Measurements from ENCODE around the gene BEND7. TPM values are rescaled to one million over a fixed set of nuclear protein-coding genes. Genes with fewer than 3 reads are reported as not detected.

BEND7 gene
- total and polyA plus RNA-seq, 2 donors from 2014 or later: 16.7 to 37.9 TPM

GRCh38 chr10:13489035-13489599 lies 39.7 kb downstream of the BEND7 start:
- TF ChIP-seq CTCF (IDR thresholded peaks at IDR 0.05; ENCODE audit: borderline replicate concordance, extremely low read depth, insufficient read depth): no peak
- Histone ChIP-seq H3K9me3 (ENCODE audit: control insufficient read depth in 2 of 3, insufficient read depth in 1 of 3, low read length in 3 of 3) (no peaks in the 10 kb centered on the region), H3K36me3 (ENCODE audit: control insufficient read depth in 2 of 3, insufficient read depth in 3 of 3, low read length in 3 of 3) (peaks cover 0 to 14% (median 6%) of the 10 kb centered on the region in 3 donors), H3K4me1 (ENCODE audit: control insufficient read depth in 2 of 3, insufficient read depth in 2 of 3, low read depth in 1 of 3, low read length in 3 of 3) (peaks cover 0 to 8% (median 0%) of the 10 kb centered on the region in 3 donors), H3K4me3 (ENCODE audit: low read length in 3 of 3) (no peak overlapping the region), H3K27ac (ENCODE audit: low read depth in 2 of 2, low read length in 2 of 2) (no peak overlapping the region), H3K9ac (ENCODE audit: low read length in 3 of 3) (no peak overlapping the region), H3K27me3 (ENCODE audit: control insufficient read depth, insufficient read depth, low read length) (no peaks in the 10 kb centered on the region)
- FAIRE-seq (no peak), DNase-seq (no peak)
- intact Hi-C loops (cut with DNase I): no loop called here

DNA sequence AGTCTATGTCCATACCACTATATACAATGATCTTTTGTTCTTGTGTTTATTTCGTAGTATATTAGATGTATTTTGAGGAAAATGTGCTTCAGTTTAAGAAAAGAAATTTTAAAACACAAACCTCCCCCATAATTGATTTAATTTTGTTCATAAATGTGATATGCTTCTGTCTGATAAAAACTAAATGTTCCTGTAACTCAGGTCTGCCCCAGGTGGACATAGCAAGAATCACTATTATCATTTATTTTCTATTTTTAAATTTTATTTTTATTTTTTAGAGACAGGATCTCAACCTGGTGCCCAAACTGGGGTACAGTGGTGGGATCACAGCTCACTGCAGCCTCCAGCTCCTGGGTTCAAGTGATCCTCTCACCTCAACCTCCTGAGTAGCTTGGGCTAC lies 43.2 kb downstream of the BEND7 start:
- H3K9me3 ChIP-seq (ENCODE audit: control insufficient read depth in 2 of 3, insufficient read depth in 1 of 3, low read length in 3 of 3): no peaks in the 10 kb centered on the region
- no peak for FAIRE-seq
- no peak overlapping the region for H3K9ac ChIP-seq (ENCODE audit: low read length in 3 of 3)
- TF ChIP-seq CTCF (IDR thresholded peaks at IDR 0.05; ENCODE audit: borderline replicate concordance, extremely low read depth, insufficient read depth): no peak
- H3K4me1 ChIP-seq (ENCODE audit: control insufficient read depth in 2 of 3, insufficient read depth in 2 of 3, low read depth in 1 of 3, low read length in 3 of 3): peaks cover 0 to 23% (median 7%) of the 10 kb centered on the region in 3 donors
- intact Hi-C loops (cut with DNase I): no loop called here
- H3K4me3 ChIP-seq (ENCODE audit: low read length in 3 of 3): no peak overlapping the region
- H3K27ac ChIP-seq (ENCODE audit: low read depth in 2 of 2, low read length in 2 of 2): no peak overlapping the region
- peaks cover 0 to 11% (median 9%) of the 10 kb centered on the region in 3 donors for H3K36me3 ChIP-seq (ENCODE audit: control insufficient read depth in 2 of 3, insufficient read depth in 3 of 3, low read length in 3 of 3)
- H3K27me3 ChIP-seq (ENCODE audit: control insufficient read depth, insufficient read depth, low read length): no peaks in the 10 kb centered on the region
- DNase-seq: no peak

DNA sequence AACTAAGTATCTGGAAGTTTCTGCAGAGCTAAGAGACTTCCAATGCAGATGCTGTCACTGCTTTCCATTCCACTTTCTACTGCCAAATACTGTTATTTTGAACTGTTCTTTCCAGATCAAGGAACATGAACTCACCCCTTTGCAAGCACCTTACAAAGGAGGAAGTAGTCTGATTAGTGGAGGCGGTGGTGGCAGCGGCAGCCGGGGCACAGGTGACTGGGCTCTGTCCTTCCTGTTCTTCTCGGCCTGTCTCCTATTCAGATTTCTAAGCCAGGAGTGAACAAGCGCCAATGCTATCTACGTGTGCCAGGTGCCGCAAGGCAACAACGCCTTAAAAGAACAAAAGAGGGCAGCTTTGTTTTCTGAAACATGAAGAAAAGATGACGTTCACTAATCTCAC lies 44.9 kb downstream of the BEND7 start:
- Histone ChIP-seq H3K4me1 (ENCODE audit: control insufficient read depth in 2 of 3, insufficient read depth in 2 of 3, low read depth in 1 of 3, low read length in 3 of 3) (peaks cover 0 to 23% (median 7%) of the 10 kb centered on the region in 3 donors), H3K27ac (ENCODE audit: low read depth in 2 of 2, low read length in 2 of 2) (peak overlapping the region; percentile 71 to 81), H3K9me3 (ENCODE audit: control insufficient read depth in 2 of 3, insufficient read depth in 1 of 3, low read length in 3 of 3) (no peaks in the 10 kb centered on the region), H3K9ac (ENCODE audit: low read length in 3 of 3) (no peak overlapping the region), H3K36me3 (ENCODE audit: control insufficient read depth in 2 of 3, insufficient read depth in 3 of 3, low read length in 3 of 3) (peaks cover 0 to 12% (median 8%) of the 10 kb centered on the region in 3 donors), H3K4me3 (ENCODE audit: low read length in 3 of 3) (no peak overlapping the region), H3K27me3 (ENCODE audit: control insufficient read depth, insufficient read depth, low read length) (no peaks in the 10 kb centered on the region)
- intact Hi-C loops (cut with DNase I): no loop called here
- FAIRE-seq: no peak
- DNase-seq: no peak
- TF ChIP-seq CTCF (IDR thresholded peaks at IDR 0.05; ENCODE audit: borderline replicate concordance, extremely low read depth, insufficient read depth): no peak

- Histone ChIP-seq H3K4me1 (ENCODE audit: control insufficient read depth in 2 of 3, insufficient read depth in 2 of 3, low read depth in 1 of 3, low read length in 3 of 3) (peaks cover 0 to 23% (median 7%) of the 10 kb centered on the region in 3 donors), H3K4me3 (ENCODE audit: low read length in 3 of 3) (no peak overlapping the region), H3K9ac (ENCODE audit: low read length in 3 of 3) (no peak overlapping the region), H3K27ac (ENCODE audit: low read depth in 2 of 2, low read length in 2 of 2) (peak overlapping the region; percentile 71 to 81), H3K27me3 (ENCODE audit: control insufficient read depth, insufficient read depth, low read length) (no peaks in the 10 kb centered on the region), H3K36me3 (ENCODE audit: control insufficient read depth in 2 of 3, insufficient read depth in 3 of 3, low read length in 3 of 3) (peaks cover 0 to 12% (median 8%) of the 10 kb centered on the region in 3 donors), H3K9me3 (ENCODE audit: control insufficient read depth in 2 of 3, insufficient read depth in 1 of 3, low read length in 3 of 3) (no peaks in the 10 kb centered on the region)
- no peak for TF ChIP-seq CTCF (IDR thresholded peaks at IDR 0.05; ENCODE audit: borderline replicate concordance, extremely low read depth, insufficient read depth)
- intact Hi-C loops (cut with DNase I): no loop called here
- DNase-seq (peak in 2 of 5 donors; percentile 46 to 63), FAIRE-seq (peak; percentile 72)
Measured at GRCh38 chr10:13483073-13483472, 45.7 kb downstream of the BEND7 start.
